HG03571 (cell line): ENCODE measurements around the gene TOR2A.

ENCODE experiments used
- ATAC-seq: cut with Tn5 transposase; IDR thresholded peaks from one replicate; pipeline ENCODE4 v1.9.1; 2021; ENCODE audit not compliant: unreplicated experiment

Gene TOR2A

GRCh38 chr9:127744398-127745110, 9.5 kb upstream of the TOR2A start:
- no peak for ATAC-seq

DNA sequence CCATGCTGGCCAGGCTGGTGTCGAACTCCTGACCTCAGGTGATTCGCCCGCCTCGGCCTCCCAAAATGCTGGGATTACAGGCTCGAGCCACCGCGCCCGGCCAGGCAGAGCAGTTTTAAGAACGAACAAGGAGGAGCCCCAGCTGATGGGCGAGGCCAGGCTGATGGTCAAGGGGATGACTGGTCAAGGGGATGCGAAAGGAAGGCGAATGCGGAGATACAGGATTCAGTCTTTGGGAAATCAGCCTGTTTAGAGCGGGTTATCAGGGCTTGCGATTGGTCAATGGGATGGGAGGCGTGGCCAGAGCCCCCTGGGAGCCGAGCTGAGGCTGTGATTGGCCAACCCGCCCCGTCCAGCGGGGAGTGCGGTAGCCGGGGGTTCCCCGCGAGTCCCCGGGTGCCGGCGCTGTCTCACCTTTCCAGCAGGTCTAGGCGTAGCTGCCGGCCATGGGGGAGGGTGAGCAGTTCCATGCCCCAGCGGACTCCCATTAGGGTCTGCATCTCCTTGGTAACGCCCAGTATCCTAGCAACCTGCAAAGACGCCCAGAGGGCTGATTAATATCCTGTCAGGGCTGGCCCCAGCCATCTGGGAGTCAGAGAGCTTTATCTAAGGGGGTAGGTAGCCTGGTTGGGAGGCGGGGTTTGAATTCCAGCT, 7.5 kb upstream of the TOR2A start:
- no peak for ATAC-seq

- no peak for ATAC-seq
Measured at GRCh38 chr9:127741831-127742434, 6.8 kb upstream of the TOR2A start.

DNA sequence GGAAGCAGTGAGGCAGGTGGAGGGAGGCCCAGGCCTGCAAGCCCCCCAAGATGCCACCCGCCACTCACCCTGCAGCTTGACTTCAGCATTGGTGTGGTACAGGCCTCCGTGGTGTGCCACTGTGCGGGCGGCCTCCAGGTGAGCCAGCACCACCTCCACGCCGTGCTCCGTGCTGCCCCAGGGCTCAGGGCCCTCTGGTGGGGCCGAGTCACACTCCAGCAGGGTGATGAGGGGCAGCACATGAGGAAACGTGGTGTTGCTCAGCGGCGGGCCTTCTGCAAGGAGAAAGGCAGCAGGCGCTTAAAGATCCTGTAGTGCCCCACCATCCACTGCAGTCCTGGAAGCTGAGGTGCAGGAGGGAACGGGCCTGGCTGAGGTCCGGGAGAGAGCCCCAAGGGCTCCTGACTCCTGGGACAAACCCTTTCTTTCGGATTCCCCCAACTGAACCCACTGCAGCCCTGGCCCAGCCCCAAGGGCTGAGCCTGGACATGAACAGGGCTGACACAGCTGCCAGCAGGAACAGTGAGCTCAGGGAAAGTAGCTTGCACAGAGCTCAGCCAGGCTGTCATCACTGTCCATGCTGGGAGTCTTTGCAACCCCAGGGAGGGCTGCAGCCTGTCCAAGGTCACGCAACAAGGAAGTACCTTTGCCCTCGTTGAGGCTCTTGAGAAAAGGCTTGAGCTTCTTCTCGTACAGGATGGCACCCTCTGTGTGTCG, 4.7 kb upstream of the TOR2A start:
- no peak for ATAC-seq

DNA sequence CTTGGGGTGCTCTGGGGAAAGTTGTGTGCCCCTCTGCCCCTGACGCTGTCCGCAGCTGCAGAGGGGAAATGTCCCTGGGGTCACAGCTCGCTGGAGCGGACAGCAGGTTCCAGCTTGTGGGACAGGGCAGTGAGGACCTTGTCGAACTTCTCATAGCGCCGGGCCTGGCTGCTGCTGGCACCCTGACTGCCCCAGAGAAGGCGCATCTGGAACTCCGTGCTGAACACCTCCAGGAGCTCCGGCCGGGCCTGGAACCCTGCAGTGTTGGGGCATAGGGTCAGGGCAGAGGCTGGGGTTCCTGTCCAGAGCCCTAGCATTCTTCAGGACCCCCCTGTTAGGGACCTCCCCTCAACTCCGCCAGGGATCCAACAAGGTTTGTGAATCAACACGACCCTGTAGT, 3.6 kb upstream of the TOR2A start:
- ATAC-seq: no peak

DNA sequence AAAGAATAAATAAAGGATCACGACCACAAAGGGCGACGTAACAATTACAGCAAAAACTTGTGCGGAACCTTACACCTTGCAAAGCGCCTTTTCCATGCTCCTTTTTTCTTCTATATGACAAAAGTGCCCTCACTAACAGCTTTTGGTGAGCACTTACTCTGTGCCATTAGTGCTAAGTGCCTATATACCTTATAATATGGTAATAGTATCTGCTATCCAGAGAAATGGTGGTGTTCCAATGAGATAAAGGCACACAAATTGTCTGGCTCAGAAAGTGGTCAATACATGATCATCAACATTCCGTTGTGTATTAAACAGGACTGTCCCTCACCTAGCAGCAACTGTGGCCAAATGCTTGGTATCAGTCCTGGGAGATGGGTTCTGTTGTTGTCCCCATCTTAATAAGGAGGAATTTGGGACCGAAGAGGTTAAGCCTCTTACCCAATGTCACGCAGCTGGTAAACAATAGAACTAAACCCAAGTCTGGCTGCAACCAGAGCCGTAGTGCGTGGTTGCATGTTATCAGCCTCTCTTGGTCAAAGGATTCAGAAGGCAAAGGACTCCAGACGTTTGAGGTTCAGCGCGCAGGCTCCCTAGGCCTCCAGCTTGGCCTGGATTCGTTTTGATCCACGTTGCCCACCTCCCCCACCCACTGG, 564 bp upstream of the TOR2A start:
- no peak for ATAC-seq

DNA sequence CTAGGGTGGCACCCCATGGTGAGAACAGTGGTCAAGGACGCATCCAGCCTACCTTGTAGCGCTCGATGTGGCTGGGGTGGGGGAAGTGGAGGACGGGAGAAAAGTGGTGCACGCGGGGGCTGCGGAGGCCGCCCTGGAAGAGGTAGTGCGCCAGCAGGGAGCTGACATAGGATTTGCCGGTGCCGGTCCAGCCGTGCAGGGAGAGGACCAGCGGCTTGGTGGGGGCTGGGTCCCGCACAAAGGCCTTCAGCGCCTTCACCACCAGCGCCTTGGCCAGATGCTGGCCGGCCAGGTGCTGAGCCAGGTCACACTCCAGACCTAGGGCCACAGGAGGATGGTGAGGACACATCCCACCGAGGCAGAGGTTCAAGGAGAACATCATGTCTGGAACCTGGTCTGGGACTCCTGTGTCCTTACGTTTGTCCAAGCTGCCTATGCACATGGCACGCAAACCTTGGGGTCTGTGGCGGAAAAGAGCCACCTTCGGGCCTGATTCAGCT, 797 bp downstream of the TOR2A start:
- ATAC-seq: no peak

DNA sequence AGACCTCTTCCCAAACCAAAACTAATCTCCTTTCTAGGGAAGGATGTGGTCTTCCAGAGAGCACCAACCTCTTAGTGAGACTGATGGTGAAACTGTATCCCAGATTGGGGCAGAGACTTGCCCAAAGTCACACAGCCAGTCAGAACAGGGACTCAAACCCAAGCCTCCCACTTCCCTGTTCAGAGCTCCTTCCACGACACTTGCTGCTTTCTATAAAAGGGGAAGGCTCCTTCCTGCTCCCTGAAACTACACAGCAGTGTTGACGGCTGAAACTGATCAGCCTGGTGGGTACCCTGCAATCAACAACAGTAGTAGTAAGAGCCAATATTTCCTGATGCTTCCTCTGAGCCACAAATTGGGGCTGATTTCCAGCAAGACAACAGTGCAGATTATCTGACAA, 1.5 kb downstream of the TOR2A start:
- no peak for ATAC-seq

- ATAC-seq: no peak
Measured at GRCh38 chr9:127732444-127732843, 2.6 kb downstream of the TOR2A start.

- no peak for ATAC-seq
Measured at GRCh38 chr9:127731938-127732337, 3.2 kb downstream of the TOR2A start.

DNA sequence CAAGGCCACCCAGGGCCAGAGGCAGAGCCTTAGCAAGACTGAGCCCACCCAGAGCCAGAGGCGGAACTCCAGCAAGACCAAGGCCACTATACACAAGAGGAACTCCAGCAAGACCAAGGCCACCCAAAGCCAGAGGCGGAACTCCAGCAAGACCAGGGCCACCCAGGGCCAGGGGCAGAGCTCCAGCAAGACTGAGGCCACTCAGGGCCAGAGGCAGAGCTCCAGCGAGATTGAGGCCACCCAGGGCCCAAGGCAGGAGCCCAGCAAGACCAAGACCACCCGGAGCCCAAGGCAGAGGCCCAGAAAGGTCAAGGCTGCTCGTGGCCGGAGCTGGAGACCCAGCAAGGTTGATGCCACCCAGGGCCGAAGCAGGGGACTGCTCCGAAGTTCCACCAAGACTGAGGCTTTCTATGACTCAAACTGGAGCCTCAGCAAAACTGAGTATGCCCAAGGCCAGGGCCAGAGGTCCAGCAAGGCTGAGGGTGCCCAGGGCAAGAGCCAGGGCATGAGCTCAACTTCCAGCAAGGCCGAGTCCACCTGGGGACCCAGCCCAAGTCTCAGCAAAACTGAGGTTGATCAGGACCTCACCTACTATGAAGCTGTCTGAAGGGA, 4.2 kb downstream of the TOR2A start:
- no peak for ATAC-seq

GRCh38 chr9:127730262-127730661, 4.8 kb downstream of the TOR2A start:
- ATAC-seq: no peak

GRCh38 chr9:127729522-127730256, 5.4 kb downstream of the TOR2A start:
- no peak for ATAC-seq

DNA sequence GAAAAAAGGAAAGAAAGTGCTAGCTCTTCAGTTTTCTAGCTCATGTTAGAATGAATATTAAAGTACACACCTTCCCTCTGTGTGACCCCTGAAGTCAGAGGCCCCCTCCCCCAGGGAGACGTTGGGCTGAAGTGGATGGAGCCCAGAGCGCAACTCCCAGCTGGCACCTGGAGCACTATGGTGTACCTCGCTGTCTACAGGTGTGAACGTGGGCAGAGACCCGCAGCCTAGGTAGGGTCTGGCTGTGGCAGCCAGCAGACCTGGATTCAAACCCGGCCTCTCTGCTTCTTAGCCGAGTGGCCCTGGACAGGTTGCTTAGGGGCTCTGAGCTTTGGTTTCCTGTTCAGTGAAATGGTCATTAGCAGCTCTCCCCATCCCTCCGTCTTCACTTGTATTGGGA, 6.3 kb downstream of the TOR2A start:
- ATAC-seq: no peak

DNA sequence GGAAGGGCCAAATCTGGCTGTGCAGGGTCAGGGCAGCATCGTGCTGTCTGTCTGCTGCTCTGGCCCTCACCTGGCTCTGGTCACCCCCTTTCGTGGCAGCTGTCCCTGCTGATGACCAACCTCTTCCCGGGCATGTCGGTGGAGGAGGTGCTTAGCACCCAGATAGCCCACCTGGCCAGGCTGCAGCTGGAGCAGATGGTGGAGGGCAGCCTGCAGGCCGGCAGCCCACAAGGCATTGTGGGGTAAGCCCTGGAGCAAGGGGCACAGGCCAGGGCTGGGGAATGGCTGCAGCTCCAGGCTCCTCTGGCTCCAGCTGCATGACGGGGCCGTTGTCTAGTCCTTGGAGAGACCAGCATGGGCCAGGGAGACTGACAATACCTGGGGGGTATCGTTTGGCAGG, 8.2 kb downstream of the TOR2A start:
- no peak for ATAC-seq

DNA sequence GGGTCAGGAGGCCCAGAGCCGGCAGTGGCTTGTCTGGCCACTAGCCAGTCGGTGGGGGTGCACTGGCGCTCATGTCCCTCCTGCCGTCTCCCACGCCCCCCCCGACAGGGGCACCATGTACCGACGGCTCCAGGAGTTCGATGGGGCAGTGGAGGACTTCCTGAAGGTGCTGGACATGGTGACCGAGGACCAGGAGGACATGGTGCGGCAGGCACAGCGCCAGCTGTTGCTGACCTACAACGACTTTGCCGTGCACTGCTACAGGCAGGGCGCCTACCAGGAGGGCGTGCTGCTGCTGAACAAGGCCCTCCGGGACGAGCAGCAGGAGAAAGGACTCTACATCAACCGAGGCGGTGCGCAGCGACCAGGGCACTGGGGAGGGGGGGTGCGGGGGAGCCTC, 11.1 kb downstream of the TOR2A start:
- ATAC-seq: no peak

GRCh38 chr9:127723444-127723843, 11.7 kb downstream of the TOR2A start:
- no peak for ATAC-seq

DNA sequence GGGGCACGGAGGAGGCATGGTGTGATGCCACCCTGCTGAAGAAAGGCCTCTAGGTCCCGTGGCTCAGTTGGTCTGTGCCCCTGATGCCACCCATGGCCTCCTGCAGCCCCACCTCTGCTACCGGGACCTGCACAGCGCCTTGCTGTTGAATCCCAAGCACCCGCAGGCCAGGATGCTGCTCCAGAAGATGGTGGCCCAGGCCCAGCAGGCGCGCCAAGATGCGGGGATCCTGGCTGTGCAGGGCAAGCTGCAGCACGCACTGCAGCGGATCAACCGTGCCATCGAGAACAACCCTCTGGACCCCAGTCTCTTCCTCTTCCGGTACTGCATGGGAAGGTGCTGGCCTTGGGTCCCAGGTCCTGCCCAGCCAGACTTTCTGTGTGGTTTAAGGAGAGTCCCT, 12.1 kb downstream of the TOR2A start:
- no peak for ATAC-seq

GRCh38 chr9:127722055-127722745, 12.9 kb downstream of the TOR2A start:
- ATAC-seq: no peak
